ENCODE data around the gene NFIB. TPM values are rescaled to one million over a fixed set of nuclear protein-coding genes. Genes with fewer than 3 reads are reported as not detected.

The NFIB gene
- total and polyA plus RNA-seq, 10 of the 15 experiments (the other 5 are each of a cell fraction or from before 2014, with no cell fraction given), result under 0.01 to 0.19 (median 0.05) TPM; not detected in 3

DNA sequence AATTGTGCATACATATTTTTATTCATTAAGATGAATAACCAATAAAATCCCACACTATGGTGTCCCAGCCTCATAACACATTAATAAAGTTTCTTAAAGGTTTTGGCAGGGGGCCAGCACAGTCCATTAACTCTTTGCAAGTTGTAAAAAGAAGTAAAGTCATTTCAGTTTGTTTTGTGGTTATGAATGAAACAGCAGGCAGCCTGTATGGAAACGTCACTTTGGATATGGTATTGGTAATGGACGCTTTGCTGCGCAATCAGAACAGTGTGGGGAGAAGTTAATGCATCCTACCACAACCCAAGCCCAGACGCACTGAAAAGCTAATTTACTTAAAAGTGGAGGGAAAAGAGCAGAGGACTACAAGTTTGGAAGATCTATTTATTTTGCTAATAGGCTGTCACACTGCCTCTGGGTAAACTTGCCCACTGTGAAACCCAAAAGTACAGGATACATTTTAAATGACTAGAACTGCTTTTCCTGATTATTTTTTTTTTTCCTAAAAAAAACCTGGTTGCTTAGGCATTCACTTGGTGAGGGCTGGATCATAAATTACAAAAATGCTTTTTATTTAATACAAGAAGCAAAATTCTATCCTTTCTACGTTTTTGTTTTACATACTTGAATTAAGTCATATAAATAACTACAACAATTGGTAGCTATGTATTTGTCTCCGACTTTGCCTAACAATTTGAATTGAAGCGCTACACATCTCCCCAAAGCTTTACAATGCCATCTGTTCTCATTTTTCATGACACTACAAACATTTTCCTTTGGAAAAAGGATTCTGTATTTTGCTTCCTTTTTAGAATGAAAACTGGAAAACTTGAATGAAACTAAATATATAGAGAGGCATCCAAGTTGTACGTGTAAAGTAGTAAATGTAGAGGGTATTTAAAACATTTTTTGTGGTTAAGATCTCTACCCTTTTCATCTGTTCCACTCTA is 104.3 kb downstream of the NFIB start (continued):
- TF ChIP-seq, protein P1, sequence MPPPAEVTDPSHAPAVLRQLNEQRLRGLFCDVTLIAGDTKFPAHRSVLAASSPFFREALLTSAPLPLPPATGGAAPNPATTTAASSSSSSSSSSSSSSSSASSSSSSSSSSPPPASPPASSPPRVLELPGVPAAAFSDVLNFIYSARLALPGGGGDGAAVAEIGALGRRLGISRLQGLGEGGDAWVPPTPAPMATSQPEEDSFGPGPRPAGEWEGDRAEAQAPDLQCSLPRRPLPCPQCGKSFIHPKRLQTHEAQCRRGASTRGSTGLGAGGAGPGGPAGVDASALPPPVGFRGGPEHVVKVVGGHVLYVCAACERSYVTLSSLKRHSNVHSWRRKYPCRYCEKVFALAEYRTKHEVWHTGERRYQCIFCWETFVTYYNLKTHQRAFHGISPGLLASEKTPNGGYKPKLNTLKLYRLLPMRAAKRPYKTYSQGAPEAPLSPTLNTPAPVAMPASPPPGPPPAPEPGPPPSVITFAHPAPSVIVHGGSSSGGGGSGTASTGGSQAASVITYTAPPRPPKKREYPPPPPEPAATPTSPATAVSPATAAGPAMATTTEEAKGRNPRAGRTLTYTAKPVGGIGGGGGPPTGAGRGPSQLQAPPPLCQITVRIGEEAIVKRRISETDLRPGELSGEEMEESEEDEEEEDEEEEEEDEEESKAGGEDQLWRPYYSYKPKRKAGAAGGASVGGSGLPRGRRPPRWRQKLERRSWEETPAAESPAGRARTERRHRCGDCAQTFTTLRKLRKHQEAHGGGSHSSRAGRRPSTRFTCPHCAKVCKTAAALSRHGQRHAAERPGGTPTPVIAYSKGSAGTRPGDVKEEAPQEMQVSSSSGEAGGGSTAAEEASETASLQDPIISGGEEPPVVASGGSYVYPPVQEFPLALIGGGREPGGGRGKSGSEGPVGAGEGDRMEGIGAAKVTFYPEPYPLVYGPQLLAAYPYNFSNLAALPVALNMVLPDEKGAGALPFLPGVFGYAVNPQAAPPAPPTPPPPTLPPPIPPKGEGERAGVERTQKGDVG (CRISPR knock-in tag; IDR thresholded peaks at IDR 0.05), result no peak
- no peak for TF ChIP-seq ASH2L (IDR thresholded peaks at IDR 0.05; ENCODE audit: borderline replicate concordance, low read depth)
- no peak for TF ChIP-seq MEF2B (IDR thresholded peaks at IDR 0.05; ENCODE audit: partially characterized antibody, poor library complexity, severe bottlenecking)
- no peak for TF ChIP-seq CREB1 (IDR thresholded peaks at IDR 0.05; ENCODE audit: low read depth)
- TF ChIP-seq HCFC1 (IDR thresholded peaks at IDR 0.05; ENCODE audit: low read length), result no peak
- no peak for TF ChIP-seq POLR2A (IDR thresholded peaks at IDR 0.05; ENCODE audit: low read depth, low read length)

DNA sequence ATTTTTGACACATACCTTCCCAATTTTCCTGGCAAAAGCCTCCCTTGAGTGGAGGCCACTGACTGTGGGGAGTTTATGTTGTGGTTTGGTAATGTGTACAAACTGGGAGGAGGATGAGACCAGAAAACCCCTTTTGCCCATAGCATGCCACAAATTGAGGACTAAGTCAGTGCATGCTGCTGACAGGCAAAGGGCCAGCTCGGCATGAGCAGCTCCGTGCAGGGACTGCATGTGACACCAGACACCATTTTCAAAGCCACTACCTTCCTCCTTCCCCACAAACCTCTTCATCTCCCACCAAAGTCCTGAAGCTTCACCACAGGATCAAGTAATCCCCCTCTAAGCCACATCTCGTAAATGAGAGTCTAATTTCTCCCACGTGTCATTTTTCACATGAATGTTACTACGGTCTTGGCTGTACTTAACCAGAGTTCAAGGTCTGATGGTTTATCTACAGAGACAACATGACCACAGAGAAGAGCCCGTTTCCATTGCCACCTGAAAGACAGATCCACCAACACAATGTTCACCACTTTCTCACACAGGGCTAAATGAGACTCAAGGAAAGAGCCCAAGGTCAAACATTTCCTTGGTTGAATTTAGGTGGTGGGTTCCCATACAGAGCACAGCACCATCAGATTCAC is 106.5 kb downstream of the NFIB start:
- Histone ChIP-seq H3K36me3 (ENCODE audit: control insufficient read depth in 2 of 2, insufficient read depth in 2 of 2, low read length in 1 of 2) (no peaks in the 10 kb centered on the region), H4K20me1 (ENCODE audit: control insufficient read depth, insufficient read depth) (no peaks in the 10 kb centered on the region), H3K27ac (ENCODE audit: control insufficient read depth, insufficient read depth) (no peak overlapping the region), H3K79me2 (ENCODE audit: control insufficient read depth, insufficient read depth, low read length) (no peaks in the 10 kb centered on the region), H3K9ac (ENCODE audit: control insufficient read depth, insufficient read depth, low read length) (no peak overlapping the region), H3K4me2 (ENCODE audit: control insufficient read depth, insufficient read depth) (no peak overlapping the region), H3K27me3 (replicated peaks in 1 of 2; ENCODE audit: control insufficient read depth in 2 of 2, insufficient read depth in 2 of 2, low read length in 1 of 2) (no peaks in the 10 kb centered on the region), H2AFZ (ENCODE audit: control insufficient read depth, low read depth, low read length) (no peak overlapping the region), H3K4me1 (ENCODE audit: control insufficient read depth, insufficient read depth, low read length) (no peaks in the 10 kb centered on the region), H3K9me3 (replicated peaks; ENCODE audit: control insufficient read depth, insufficient read depth, low read length) (no peaks in the 10 kb centered on the region), H3K4me3 (no peak overlapping the region)
- DNase-seq (ENCODE audit: low read depth, low spot score) (peak; percentile 5), ATAC-seq (no peak), FAIRE-seq (no peak)
- 1% methylated on average over 6 of the region's 6 CpGs for WGBS (ENCODE audit: insufficient coverage, insufficient replicate concordance, low lambda C conversion rate, missing lambda C conversion rate)
- ChIA-PET POLR2A (no interaction called here), RAD21 (ENCODE audit: unreplicated experiment) (no interaction called here), SMC1A (ENCODE audit: uncharacterized antibody, unreplicated experiment) (interaction anchor here (0.7 kb wide), 1 partner anchor 70 kb away, joined by 5 read pairs; no protein-coding TSS in a partner anchor), CTCF (no interaction called here)
- BruUV-seq (replicated peaks), result no TSS peak
- in situ Hi-C loops (cut with MboI), result no loop called here
- intact Hi-C loops (cut with micrococcal nuclease; ENCODE audit: unreplicated experiment), result no loop called here
- TF ChIP-seq, protein P2, sequence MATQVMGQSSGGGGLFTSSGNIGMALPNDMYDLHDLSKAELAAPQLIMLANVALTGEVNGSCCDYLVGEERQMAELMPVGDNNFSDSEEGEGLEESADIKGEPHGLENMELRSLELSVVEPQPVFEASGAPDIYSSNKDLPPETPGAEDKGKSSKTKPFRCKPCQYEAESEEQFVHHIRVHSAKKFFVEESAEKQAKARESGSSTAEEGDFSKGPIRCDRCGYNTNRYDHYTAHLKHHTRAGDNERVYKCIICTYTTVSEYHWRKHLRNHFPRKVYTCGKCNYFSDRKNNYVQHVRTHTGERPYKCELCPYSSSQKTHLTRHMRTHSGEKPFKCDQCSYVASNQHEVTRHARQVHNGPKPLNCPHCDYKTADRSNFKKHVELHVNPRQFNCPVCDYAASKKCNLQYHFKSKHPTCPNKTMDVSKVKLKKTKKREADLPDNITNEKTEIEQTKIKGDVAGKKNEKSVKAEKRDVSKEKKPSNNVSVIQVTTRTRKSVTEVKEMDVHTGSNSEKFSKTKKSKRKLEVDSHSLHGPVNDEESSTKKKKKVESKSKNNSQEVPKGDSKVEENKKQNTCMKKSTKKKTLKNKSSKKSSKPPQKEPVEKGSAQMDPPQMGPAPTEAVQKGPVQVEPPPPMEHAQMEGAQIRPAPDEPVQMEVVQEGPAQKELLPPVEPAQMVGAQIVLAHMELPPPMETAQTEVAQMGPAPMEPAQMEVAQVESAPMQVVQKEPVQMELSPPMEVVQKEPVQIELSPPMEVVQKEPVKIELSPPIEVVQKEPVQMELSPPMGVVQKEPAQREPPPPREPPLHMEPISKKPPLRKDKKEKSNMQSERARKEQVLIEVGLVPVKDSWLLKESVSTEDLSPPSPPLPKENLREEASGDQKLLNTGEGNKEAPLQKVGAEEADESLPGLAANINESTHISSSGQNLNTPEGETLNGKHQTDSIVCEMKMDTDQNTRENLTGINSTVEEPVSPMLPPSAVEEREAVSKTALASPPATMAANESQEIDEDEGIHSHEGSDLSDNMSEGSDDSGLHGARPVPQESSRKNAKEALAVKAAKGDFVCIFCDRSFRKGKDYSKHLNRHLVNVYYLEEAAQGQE (IDR thresholded peaks at IDR 0.05; ENCODE audit: low read depth, low read length), result no peak
- TF ChIP-seq JUND (IDR thresholded peaks at IDR 0.05; ENCODE audit: low read depth, low read length), result no peak
- TF ChIP-seq SP1 (IDR thresholded peaks at IDR 0.05; ENCODE audit: low read depth, low read length), result no peak
- TF ChIP-seq, protein P3, sequence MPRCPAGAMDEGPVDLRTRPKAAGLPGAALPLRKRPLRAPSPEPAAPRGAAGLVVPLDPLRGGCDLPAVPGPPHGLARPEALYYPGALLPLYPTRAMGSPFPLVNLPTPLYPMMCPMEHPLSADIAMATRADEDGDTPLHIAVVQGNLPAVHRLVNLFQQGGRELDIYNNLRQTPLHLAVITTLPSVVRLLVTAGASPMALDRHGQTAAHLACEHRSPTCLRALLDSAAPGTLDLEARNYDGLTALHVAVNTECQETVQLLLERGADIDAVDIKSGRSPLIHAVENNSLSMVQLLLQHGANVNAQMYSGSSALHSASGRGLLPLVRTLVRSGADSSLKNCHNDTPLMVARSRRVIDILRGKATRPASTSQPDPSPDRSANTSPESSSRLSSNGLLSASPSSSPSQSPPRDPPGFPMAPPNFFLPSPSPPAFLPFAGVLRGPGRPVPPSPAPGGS (IDR thresholded peaks at IDR 0.05; ENCODE audit: borderline replicate concordance, insufficient read depth, low read depth, low read length, poor library complexity, severe bottlenecking), result no peak
- TF ChIP-seq BHLHE40 (IDR thresholded peaks at IDR 0.05; ENCODE audit: borderline replicate concordance in 1 of 2, low read depth in 2 of 2, low read length in 1 of 2), result no peak
- TF ChIP-seq ZNF622 (IDR thresholded peaks at IDR 0.05), result no peak
- TF ChIP-seq NBN (IDR thresholded peaks at IDR 0.05), result no peak

Measured in GM12878 (cell line).